Endothelial cell of umbilical vein (primary cell): ENCODE results near the gene SPNS2. TPM values are rescaled to one million over a fixed set of nuclear protein-coding genes. Genes with fewer than 3 reads are reported as not detected.

Experiments
- BruUV-seq: library from RNA; stranded (reverse); fragments of 400-500 nt; replicated peaks from 2 replicates; lab custom pipeline; 2021; lab: Mats Ljungman, UMichigan
- CTCF ChIA-PET: fragments of 300-600, 350-600 bp; sonication (Branson Sonifier 250); formaldehyde crosslinking; loops from one replicate; lab custom pipeline; 2021; ENCODE audit warnings: antibody characterized with exemption, inconsistent platforms; lab: Charles Lee
- POLR2A ChIA-PET: fragments of 300-600, 350-600 bp; sonication (Branson Sonifier 250); formaldehyde crosslinking; loops from one replicate; lab custom pipeline; 2021; ENCODE audit warnings: antibody characterized with exemption, inconsistent platforms; lab: Charles Lee
- DNase-seq: peaks from one replicate; pipeline ENCODE4 v3.0.0-alpha.2; 2011; ENCODE audit warnings: low read depth, low spot score
- FAIRE-seq: peaks from 2 replicates; lab custom pipeline; 2011; peaks lifted over from hg19 to GRCh38; lab: Jason Lieb, UNC
- H2AFZ ChIP-seq: 2 replicates; pipeline ENCODE4 v1.6.0; 2012; ENCODE audit warnings: low read depth, low read length, control low read depth, inconsistent platforms
- H3K27ac ChIP-seq: 2 replicates; pipeline ENCODE4 v1.5.1; 2011; ENCODE audit warnings: low read depth, mild to moderate bottlenecking, control low read depth, low read length, moderate library complexity; ENCODE audit not compliant: insufficient read depth
- H3K27me3 ChIP-seq, 2 experiments: 2 replicates each; pipeline versions ENCODE4 v1.6.0 to v1.6.1; 2011; ENCODE audit warnings: low read length in 2 of 2, mixed read lengths in 1 of 2; ENCODE audit not compliant: control insufficient read depth in 2 of 2, insufficient read depth in 2 of 2
- H3K36me3 ChIP-seq, 2 experiments: 2 replicates in 1 of 2; 3 replicates in 1 of 2; pipeline ENCODE4 v1.5.1; 2011; ENCODE audit warnings: low read length in 2 of 2, mild to moderate bottlenecking in 1 of 2, moderate library complexity in 1 of 2; ENCODE audit not compliant: control insufficient read depth in 2 of 2, insufficient read depth in 2 of 2; ENCODE audit errors: extremely low read depth in 1 of 2
- H3K4me1 ChIP-seq: 3 replicates; pipeline ENCODE4 v1.5.1; 2011; ENCODE audit warnings: mild to moderate bottlenecking, low read length; ENCODE audit not compliant: control insufficient read depth, insufficient read depth; ENCODE audit errors: extremely low read depth
- H3K4me2 ChIP-seq: 2 replicates; pipeline ENCODE4 v1.6.1; 2011; ENCODE audit warnings: low read length, control low read depth, mixed read lengths; ENCODE audit not compliant: insufficient read depth
- H3K4me3 ChIP-seq, 3 experiments: fragments of 200-600 bp in 1 of 3; sonication (generic), shearing (Covaris generic) in 1 of 3; replicated peaks in 1 of 3; 2 replicates each; pipeline ENCODE4 v1.5.1; 2011 to 2016; ENCODE audit warnings: control low read depth in 3 of 3, low read length in 3 of 3, mild to moderate bottlenecking in 2 of 3, inconsistent platforms in 1 of 3, low read depth in 1 of 3, moderate library complexity in 1 of 3; ENCODE audit not compliant: insufficient read depth in 1 of 3
- H3K79me2 ChIP-seq: 2 replicates; pipeline ENCODE4 v1.6.0; 2012; ENCODE audit warnings: low read length, inconsistent platforms; ENCODE audit not compliant: control insufficient read depth, insufficient read depth
- H3K9ac ChIP-seq: replicated peaks from 2 replicates; pipeline ENCODE3; 2011; ENCODE audit warnings: low read length, control low read depth; ENCODE audit not compliant: insufficient read depth; ENCODE audit errors: extremely low read depth
- H3K9me1 ChIP-seq: replicated peaks from 3 replicates; pipeline ENCODE4 v1.6.0; 2011; ENCODE audit warnings: mild to moderate bottlenecking, low read length; ENCODE audit not compliant: control insufficient read depth, insufficient read depth; ENCODE audit errors: extremely low read depth
- H3K9me3 ChIP-seq: replicated peaks from 2 replicates; pipeline ENCODE4 v1.5.1; 2012; ENCODE audit warnings: low read length, inconsistent platforms; ENCODE audit not compliant: control insufficient read depth, insufficient read depth
- H4K20me1 ChIP-seq: replicated peaks from 2 replicates; pipeline ENCODE3; 2011; ENCODE audit warnings: mild to moderate bottlenecking, low read length; ENCODE audit not compliant: control insufficient read depth, insufficient read depth; ENCODE audit errors: extremely low read depth
- CTCF ChIP-seq, 2 donors: IDR thresholded peaks; 1 replicate in 1 of 2; 2 replicates in 1 of 2; pipeline ENCODE4 v1.5.1; 2011; ENCODE audit warnings: low read length in 2 of 2, mild to moderate bottlenecking in 2 of 2, moderate library complexity in 2 of 2, control low read depth in 1 of 2, inconsistent platforms in 1 of 2, low read depth in 1 of 2; ENCODE audit not compliant: insufficient read depth in 1 of 2; ENCODE audit errors: extremely low read depth in 1 of 2
- EZH2 ChIP-seq: IDR thresholded peaks from 2 replicates; pipeline ENCODE4 v1.6.1; 2012; ENCODE audit warnings: borderline replicate concordance, low read depth, mild to moderate bottlenecking, moderate library complexity, low read length, inconsistent platforms; ENCODE audit not compliant: severe bottlenecking
- JUN ChIP-seq: IDR thresholded peaks from 2 replicates; pipeline ENCODE4 v1.6.1; 2011; ENCODE audit warnings: borderline replicate concordance, low read depth; ENCODE audit not compliant: insufficient read length, insufficient read depth
- MAX ChIP-seq: IDR thresholded peaks from 2 replicates; pipeline ENCODE4 v1.6.1; 2011; ENCODE audit not compliant: insufficient read depth, insufficient read length
- MYC ChIP-seq: IDR thresholded peaks from one replicate; pipeline ENCODE4 v1.6.1; 2011; ENCODE audit warnings: mild to moderate bottlenecking, low read depth, low read length
- POLR2A ChIP-seq: IDR thresholded peaks from 2 replicates; pipeline ENCODE4 v1.6.1; 2012; ENCODE audit warnings: low read depth, mild to moderate bottlenecking, control low read depth, low read length
- POLR2AphosphoS5 ChIP-seq: IDR thresholded peaks from 2 replicates; pipeline ENCODE4 v1.6.1; 2012; ENCODE audit warnings: low read depth, mild to moderate bottlenecking, control low read depth, low read length, moderate library complexity; ENCODE audit not compliant: insufficient read depth
- dilution Hi-C: fragments of 300-500 bp; cut with MboI; formaldehyde crosslinking; loops from one replicate; pipeline ENCODE4 v1.15.0; 2019; ENCODE audit warnings: low sequenced_read_pairs; ENCODE audit not compliant: extremely low pct_ligation_motif_present
- intact Hi-C: fragments of 100-400 bp; cut with micrococcal nuclease; formaldehyde crosslinking; loops from one replicate; pipeline ENCODE4 v1.10.0; 2022
- polyA plus RNA-seq, 4 experiments: library from polyadenylated mRNA; depleted of rRNA in 3 of 4; stranded (reverse) in 3 of 4; unstranded in 1 of 4; fragments of >200 nt; gene quantifications; 2 replicates each; pipeline versions ENCODE4 v1.2.1 to v1.2.3, GENCODE V29; 2011 to 2012; ENCODE audit warnings: missing spikeins in 1 of 4
- total RNA-seq: library from RNA; stranded (reverse); gene quantifications from 2 replicates; pipeline ENCODE4 v1.2.3, GENCODE V29; 2021

The SPNS2 gene
- total and polyA plus RNA-seq, 2 donors (not counting 3 experiments of a cell fraction or from before 2014, with no cell fraction given) = 70.2 to 77.3 TPM

- no peak overlapping the region for H2AFZ ChIP-seq
- FAIRE-seq (no peak), DNase-seq (no peak)
- dilution Hi-C loops = no loop called here
- intact Hi-C loops = no loop called here
- TF ChIP-seq EZH2 (no peak), POLR2AphosphoS5 (no peak), MAX (no peak), POLR2A (no peak), CTCF (IDR thresholded peaks at IDR 0.05; ENCODE audit: extremely low read depth in 1 of 2, insufficient read depth in 1 of 2, low read depth in 1 of 2, low read length in 2 of 2) (no peak), MYC (no peak), JUN (no peak)
- H3K4me1 ChIP-seq = no peaks in the 10 kb centered on the region
- ChIA-PET CTCF (interaction anchor here (1.3 to 1.5 kb wide), 2 partner anchors 113 to 114 kb away, joined by 3 to 5 read pairs; no protein-coding TSS in a partner anchor), POLR2A (no interaction called here)
- no peaks in the 10 kb centered on the region for H3K9me3 ChIP-seq
- H3K9me1 ChIP-seq = no peaks in the 10 kb centered on the region
- no TSS peak for BruUV-seq
- no peaks in the 10 kb centered on the region for H3K27me3 ChIP-seq
- H3K9ac ChIP-seq = no peak overlapping the region
- no peak overlapping the region for H3K4me3 ChIP-seq
- H3K4me2 ChIP-seq = no peak overlapping the region
- H3K27ac ChIP-seq = no peak overlapping the region
- no peaks in the 10 kb centered on the region for H3K79me2 ChIP-seq
- H3K36me3 ChIP-seq = no peaks in the 10 kb centered on the region
- H4K20me1 ChIP-seq = no peaks in the 10 kb centered on the region
Observed at GRCh38 chr17:4453812-4454591, 44.7 kb upstream of the SPNS2 start.
